Measurements from ENCODE around the gene DIS3L2. TPM values are rescaled to one million over a fixed set of nuclear protein-coding genes. Genes with fewer than 3 reads are reported as not detected.

DIS3L2 gene
- total RNA-seq, 1 donor from 2014 or later = 42.1 TPM

DNA sequence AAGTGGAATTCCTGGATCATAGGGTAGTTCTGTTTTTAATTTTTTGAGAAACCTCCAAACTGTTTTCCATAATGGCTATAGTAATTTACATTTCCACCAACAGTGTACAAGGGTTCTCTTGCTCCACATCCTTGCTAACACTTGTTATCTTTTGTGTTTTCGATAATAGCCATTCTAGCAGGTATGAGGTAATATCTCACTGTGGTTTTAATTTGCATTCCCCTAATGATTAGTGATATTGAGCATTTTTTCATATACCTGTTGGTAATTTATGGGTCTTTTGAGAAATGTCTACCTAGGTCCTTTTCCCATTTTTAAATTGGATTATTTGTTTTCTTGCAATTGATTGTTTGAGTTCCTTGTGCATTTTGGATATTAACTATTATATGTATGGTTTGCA is 39.6 kb downstream of the DIS3L2 start:
- DNase-seq = no peak
- Mint-ChIP-seq H3K9me3 (ENCODE audit: unreplicated experiment) (no peaks in the 10 kb centered on the region), H3K4me1 (ENCODE audit: low read depth, unreplicated experiment) (peaks cover 2% of the 10 kb centered on the region), H3K4me3 (ENCODE audit: unreplicated experiment) (no peak overlapping the region), H3K27me3 (ENCODE audit: unreplicated experiment) (peaks cover 2% of the 10 kb centered on the region), H3K27ac (ENCODE audit: unreplicated experiment) (no peak overlapping the region), H3K36me3 (ENCODE audit: unreplicated experiment) (peaks cover 5% of the 10 kb centered on the region)
- TF ChIP-seq, protein P1, sequence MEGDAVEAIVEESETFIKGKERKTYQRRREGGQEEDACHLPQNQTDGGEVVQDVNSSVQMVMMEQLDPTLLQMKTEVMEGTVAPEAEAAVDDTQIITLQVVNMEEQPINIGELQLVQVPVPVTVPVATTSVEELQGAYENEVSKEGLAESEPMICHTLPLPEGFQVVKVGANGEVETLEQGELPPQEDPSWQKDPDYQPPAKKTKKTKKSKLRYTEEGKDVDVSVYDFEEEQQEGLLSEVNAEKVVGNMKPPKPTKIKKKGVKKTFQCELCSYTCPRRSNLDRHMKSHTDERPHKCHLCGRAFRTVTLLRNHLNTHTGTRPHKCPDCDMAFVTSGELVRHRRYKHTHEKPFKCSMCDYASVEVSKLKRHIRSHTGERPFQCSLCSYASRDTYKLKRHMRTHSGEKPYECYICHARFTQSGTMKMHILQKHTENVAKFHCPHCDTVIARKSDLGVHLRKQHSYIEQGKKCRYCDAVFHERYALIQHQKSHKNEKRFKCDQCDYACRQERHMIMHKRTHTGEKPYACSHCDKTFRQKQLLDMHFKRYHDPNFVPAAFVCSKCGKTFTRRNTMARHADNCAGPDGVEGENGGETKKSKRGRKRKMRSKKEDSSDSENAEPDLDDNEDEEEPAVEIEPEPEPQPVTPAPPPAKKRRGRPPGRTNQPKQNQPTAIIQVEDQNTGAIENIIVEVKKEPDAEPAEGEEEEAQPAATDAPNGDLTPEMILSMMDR (IDR thresholded peaks at IDR 0.05; ENCODE audit: partially characterized antibody, unreplicated experiment) = no peak

- peaks cover 5% of the 10 kb centered on the region for H3K4me1 Mint-ChIP-seq (ENCODE audit: low read depth, unreplicated experiment)
- no peak overlapping the region for H3K27ac Mint-ChIP-seq (ENCODE audit: unreplicated experiment)
- no peak for DNase-seq
- TF ChIP-seq, protein P1 (IDR thresholded peaks at IDR 0.05; ENCODE audit: partially characterized antibody, unreplicated experiment) = no peak
- peaks cover 5% of the 10 kb centered on the region for H3K36me3 Mint-ChIP-seq (ENCODE audit: unreplicated experiment)
- no peak overlapping the region for H3K4me3 Mint-ChIP-seq (ENCODE audit: unreplicated experiment)
- peaks cover 2% of the 10 kb centered on the region for H3K9me3 Mint-ChIP-seq (ENCODE audit: unreplicated experiment)
- H3K27me3 Mint-ChIP-seq (ENCODE audit: unreplicated experiment) = peaks cover 2% of the 10 kb centered on the region
These were observed 44.7 kb downstream of the DIS3L2 start for GRCh38 chr2:232006253-232006652.

- TF ChIP-seq, protein P1 (IDR thresholded peaks at IDR 0.05; ENCODE audit: partially characterized antibody, unreplicated experiment) = no peak
- DNase-seq = no peak
- no peaks in the 10 kb centered on the region for H3K27me3 Mint-ChIP-seq (ENCODE audit: unreplicated experiment)
- peaks cover 2% of the 10 kb centered on the region for H3K9me3 Mint-ChIP-seq (ENCODE audit: unreplicated experiment)
- no peak overlapping the region for H3K4me3 Mint-ChIP-seq (ENCODE audit: unreplicated experiment)
- no peak overlapping the region for H3K27ac Mint-ChIP-seq (ENCODE audit: unreplicated experiment)
- peaks cover 3% of the 10 kb centered on the region for H3K4me1 Mint-ChIP-seq (ENCODE audit: low read depth, unreplicated experiment)
- no peaks in the 10 kb centered on the region for H3K36me3 Mint-ChIP-seq (ENCODE audit: unreplicated experiment)
These were observed 47.6 kb downstream of the DIS3L2 start for GRCh38 chr2:232008907-232009638.

DNA sequence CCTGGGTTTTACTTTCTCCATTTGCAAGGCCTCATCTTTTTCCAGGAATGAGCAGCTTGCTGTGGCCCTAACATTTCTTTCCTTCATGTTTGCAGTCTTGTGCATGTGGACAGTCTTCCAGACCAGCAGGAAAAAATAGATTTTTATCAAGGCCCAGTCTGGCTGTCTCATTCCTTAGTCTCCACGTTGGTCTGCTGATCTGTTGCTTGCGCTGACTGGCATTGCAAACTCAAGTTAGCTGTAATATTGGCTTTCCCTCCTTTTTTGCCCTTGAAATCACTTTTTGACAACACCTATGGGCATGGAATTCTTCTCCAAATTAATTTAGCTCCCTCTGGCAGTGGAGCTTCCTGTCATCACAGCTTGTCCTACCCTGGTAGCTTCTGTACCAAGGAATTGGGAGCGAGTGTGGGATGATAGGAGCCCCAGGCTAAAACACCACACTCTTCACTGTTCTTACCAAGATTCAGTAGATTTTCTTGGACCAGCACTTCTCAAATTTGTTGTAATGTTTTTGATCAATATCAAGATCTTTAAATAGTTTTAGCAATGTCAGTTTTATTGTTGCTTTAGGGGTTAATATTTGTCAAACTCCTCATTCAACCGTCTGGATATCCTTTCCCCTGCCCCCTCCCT is 48.2 kb downstream of the DIS3L2 start:
- Mint-ChIP-seq H3K36me3 (ENCODE audit: unreplicated experiment) (no peaks in the 10 kb centered on the region), H3K4me3 (ENCODE audit: unreplicated experiment) (no peak overlapping the region), H3K4me1 (ENCODE audit: low read depth, unreplicated experiment) (peaks cover 7% of the 10 kb centered on the region), H3K27ac (ENCODE audit: unreplicated experiment) (no peak overlapping the region), H3K9me3 (ENCODE audit: unreplicated experiment) (peaks cover 2% of the 10 kb centered on the region), H3K27me3 (ENCODE audit: unreplicated experiment) (no peaks in the 10 kb centered on the region)
- DNase-seq = no peak
- TF ChIP-seq, protein P1 (IDR thresholded peaks at IDR 0.05; ENCODE audit: partially characterized antibody, unreplicated experiment) = no peak
